CD4-positive, alpha-beta T cell treated with Interferon alpha-2 for 1 hour (primary cell): ENCODE data around the gene RAB3D.
"Not testable (repeated sequence)": the region's sequence is repeated elsewhere in the genome, so short reads cannot be mapped to it uniquely, and the experiment has no call there.

Source experiments
- DNase-seq, 2 donors: peaks; one replicate each; pipeline ENCODE4 v3.0.0-alpha.2; 2020 to 2022

Gene RAB3D

DNA sequence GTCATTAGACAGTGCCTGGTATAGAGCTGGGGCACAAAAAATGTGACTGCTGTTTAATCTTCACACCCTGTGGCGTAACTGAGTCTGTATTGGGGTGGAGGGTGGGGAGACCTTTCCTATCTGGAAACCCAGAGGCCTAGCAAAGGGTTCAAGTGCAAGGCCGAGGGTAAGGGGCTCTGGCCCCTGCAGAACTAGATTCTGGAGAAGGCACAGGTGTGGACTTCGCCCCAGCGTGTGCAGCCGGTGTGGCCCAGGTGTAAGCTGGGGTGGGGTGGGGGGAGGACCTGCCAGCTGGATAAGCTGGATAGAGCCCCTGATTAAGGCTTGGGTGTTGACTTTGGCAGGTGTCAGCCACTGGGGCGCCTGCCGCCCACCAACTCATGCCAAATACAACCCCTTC, 1.3 kb downstream of the RAB3D start:
- DNase-seq: no peak

DNA sequence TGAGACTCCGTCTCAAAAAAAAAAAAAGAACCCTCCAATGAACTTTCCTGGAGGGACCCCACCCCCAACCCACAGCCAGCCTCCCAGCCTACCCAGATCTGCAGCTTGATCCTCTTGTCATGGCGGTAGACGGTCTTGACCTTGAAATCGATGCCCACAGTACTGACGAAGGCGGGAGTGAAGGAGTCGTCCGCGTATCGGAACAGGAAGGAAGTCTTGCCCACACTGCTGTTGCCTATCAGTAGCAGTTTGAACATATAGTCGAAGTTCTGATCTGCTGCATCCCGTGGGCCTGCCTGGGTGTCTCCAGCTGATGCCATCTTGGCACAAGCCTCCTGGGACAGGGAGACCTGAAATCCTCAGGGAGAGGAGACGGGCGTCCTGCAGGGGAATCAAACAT, 2.4 kb downstream of the RAB3D start:
- peak in 1 of 2 donors; percentile 19 for DNase-seq

DNA sequence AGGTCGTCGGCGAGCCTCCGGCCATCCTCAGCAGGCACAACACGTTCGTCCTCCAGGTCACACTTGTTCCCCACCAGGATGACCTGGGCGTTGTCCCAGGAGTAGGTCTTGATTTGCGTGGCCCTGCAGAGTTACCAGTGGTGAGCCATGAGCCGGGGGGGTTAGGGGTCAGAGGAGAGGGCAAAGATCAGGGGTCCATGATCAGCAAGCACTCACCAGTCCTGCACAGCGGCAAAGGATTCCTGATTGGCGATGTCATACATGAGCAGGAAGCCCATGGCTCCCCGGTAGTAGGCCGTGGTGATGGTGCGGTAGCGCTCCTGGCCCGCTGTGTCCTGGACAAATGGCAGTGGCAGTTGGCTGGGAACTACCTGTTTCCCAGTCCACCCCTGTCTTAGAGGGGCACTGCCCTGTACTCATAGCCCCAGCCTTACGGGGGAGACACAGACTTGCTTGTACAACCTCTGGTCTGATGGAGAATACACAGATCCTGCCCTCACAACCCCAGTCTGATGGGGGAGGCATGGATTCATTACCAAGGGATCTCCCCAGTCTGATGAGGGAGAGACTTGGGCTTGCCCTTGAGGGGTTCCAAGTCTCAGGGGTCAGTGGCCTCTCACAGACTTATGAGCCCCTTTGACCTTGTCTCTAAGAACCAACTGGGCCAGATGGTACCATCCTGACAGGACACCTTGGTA, 3.9 kb downstream of the RAB3D start:
- no peak for DNase-seq

DNA sequence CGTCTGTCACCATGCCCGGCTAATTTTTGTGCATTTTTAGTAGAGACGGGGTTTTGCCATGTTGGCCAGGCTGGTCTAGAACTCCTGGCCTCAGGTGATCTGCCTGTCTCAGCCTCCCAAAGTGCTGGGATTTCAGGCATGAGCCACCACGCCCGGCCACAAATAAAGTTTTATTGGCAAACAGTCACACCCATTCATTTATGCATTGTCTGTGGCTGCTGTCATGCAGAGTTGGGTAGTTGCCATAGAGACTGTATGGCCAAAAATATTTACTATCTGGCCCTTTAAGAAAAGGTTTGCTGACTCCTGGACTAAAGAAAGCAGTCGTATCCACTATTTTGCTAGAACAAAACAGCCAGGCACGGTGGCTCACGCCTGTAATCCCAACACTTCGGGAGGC, 5.6 kb downstream of the RAB3D start:
- not testable (repeated sequence) for DNase-seq

DNA sequence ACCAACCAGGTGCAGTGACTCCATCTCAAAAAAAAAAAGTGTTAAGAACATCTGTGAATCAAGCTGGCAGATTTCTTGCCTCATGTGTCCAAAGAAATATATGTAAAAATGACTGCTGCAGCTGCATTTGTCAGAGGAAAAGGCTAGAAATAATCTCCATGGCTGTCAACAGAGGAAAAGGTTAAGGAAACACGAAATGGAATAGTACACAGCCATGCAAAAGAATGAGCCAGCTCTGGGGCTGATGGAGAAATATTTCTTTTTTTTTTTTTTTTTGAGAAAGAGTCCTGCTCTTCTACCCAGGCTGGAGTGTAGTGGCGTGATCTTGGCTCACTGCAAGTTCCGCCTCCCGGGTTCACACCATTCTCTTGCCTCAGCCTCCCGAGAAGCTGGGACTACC, 6.6 kb downstream of the RAB3D start:
- no peak for DNase-seq

DNA sequence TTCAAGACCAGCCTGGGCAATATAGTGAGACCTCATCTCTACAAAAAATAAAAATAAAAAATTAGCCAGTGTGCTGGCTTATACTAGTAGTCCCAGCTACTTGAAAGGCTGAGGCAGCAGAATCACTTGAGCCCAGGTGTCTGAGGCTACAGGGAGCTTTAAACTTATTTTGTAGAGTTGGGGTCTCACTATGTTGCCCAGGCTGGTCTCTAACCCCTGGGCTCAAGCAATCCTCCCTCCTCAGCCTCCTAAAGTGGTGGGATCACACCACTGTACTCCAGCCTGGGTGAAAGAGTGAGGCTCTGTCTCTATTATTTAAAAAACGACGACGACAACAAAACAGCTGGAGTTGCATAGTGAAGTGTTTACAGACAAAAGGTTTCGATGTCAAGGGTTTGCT, 8.0 kb downstream of the RAB3D start:
- no peak for DNase-seq

DNA sequence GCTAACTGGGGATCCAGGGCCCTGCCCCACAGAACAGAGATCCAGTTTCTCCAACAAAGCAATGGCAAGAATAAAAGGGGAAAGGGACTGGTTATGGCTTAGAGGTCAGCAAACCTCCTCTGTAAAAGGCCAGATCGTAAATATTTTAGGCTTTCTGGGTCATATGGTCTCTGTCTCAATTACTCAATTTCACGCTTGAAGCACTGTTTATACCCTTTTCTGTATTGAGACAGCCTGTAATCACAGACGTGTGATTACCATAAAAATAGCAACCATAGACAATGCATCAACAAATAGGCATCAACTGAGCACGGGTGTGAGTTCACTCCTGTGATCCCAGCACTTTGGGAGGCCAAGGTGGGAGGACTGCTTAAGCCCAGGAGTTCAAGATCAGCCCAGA, 9.3 kb downstream of the RAB3D start:
- DNase-seq: no peak

DNA sequence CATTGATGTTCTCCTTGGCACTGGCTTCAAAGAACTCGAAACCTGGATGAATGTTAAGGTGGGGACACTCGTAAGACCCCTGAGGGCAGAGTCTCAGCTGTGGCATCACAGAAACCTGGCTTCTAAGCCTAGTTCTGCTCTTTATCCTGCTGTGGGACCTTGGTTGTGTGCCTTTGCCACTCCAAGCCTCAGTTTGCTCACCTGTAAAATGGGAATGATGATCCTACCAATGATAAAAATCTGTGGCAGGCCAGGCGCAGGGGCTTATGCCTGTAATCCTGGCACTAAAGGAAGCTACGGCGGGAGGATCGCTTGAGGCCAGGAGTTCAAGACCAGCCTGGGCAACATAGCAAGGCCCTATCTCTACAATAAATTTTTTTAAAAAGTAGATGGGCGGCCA, 13.9 kb downstream of the RAB3D start:
- no peak for DNase-seq

DNA sequence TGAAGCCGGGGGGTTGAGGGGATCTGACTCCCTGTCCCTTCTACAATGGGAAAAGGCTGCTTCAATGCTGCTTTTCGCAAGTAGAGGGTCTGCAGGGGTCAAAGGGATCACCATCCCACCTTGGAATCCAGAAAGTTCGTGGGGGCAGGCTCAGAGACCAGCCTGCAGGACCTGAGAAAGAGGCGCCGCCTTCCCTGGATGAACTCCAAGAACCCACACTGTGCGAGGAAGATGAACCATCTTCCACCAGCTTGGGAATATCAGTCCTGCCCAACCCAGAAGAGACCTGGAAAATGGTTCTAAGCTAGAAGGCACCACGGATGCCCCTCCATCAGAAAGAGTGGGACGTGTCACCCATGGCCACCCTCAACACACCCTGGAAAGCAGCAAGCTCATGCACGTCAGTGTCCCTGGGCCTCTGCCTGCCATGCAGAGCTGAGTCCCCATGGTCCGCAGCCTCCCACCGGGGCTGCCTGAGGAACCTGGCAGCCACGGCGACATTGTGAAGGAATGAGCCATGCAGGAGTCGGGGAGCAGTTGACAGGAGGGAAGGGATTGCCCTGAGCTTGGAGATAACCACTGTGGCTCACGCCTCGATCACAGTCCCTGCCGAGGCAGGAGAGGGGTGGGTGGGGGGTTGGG, 14.6 kb downstream of the RAB3D start:
- DNase-seq: no peak

DNA sequence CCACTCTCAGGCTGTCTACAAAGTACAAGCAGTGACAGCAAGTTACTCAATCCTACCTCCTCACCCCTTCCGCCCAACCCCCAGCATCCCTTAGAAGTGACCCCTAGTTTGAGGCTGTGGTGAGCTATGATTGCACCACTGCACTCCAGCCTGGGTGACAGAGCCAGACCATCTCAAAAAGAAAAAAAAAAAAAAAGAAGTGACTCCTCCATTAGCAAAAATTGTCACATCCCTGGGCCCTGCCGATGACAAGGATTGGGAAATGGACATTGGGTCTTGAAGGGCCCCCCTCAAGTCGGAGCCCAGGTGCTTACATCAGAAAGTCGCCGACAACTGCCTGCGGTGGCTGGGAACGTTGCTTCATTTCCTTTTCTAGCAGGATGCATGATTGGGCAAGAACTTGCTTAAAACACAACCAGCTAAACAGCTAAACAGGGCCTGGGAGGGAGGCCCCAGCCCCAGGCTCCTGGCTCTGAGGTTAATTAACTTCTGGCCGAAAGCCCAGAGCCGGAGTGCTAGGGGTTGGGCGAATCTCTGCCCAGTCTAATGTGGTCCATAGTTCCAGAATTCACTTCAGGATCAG, 15.3 kb downstream of the RAB3D start:
- peak; percentile 34 to 70 for DNase-seq

DNA sequence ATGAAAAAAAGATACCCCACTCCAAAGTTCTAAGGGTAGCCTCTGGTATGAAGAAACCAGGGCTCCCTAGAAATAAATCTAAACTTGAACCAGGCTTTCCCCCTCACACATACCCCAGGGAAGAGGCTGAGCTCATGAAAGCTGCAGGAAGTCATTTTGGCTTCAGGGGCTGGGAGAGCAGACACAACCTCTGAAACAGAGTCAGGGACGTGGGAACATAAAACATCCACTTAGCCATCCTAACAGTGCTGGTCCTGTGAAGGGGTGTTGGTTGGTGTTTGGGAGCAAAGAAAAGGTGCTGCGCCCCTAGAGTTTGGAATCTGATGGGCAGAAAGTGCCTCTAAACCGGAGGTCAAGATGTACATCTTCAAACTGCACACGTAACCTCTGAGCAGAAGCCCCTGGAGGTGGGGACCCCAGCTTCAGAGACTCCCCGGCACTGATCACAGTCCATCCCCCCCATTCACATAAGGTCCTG, 15.8 kb downstream of the RAB3D start:
- no peak for DNase-seq

DNA sequence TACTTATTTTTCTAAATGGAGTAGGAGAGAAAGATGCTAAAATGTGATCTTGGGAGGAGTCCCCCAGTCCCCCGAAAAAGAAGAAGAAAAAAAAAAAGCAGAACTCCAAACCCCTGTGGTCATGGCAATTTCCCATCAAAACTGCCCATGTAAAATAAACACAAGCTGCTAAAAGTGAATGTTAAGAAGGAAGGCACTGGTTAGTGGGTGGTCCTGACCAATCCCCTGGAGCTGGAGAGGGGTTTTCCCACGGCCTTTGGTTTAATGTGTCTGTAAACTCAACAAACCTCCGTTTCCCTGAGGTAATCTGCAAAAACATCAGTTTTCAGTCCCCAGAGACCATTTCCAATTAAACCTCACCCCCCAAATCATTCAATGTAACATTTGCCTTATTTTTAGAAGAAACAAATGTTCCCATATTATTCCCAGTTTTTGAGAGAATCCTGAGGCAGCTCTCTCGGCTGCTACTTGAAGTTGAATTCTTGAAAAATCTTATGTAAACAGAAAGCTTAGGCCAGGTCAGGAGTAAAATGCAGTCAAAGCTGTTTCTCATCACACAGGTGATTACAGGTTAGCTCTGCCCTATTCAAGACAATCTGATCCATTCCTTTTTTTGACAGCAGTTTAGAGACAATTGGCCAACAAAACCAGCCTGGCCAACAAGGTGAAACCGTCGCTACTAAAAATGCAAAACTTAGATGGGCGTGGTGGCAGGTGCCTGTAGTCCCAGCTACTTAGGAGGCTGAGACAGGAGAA, 17.0 kb downstream of the RAB3D start:
- DNase-seq: peak in 1 of 2 donors; percentile 22

DNA sequence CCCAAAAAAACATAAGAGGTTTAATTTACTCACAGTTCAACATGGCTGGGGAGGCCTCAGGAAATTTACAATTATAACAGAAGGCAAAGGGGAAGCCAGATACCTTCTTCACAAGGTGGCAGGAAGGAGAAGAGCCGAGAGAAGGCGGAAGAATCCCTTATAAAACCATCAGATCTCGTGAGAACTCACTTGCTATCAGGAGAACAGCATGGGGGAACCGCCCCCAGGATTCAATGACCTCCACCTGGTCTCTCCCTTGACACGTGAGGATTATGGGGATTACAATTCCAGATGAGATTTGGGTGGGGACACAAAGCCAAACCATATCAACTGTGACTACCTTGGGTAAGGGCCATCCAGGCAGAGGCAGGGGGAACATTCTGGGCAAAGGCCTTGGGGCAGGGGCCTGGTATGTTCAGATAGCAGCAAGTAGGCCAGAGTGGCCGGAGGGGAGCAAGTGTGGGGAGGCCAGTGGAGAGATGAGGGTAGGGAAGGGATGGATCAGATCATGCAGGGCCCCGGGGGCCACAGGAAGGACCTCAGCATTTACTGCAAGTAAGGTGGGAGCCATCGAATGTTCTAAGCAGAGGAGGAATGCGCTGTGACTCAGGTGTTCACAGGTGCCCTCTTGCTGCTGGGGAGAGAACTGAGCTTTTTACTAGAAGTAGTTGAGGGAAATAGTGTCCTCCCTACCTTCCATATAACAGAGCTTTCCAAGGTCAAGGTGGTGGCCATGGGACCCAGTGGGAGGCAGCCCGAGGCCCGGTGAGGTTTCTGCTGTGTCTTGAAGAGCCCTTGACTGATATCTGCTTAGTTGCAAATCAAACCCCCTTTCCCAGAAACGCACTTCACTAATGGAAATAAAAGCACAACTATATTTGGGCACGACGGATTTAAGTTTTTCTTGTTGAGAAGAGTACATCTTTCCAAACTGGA, 18.0 kb downstream of the RAB3D start:
- no peak for DNase-seq

DNA sequence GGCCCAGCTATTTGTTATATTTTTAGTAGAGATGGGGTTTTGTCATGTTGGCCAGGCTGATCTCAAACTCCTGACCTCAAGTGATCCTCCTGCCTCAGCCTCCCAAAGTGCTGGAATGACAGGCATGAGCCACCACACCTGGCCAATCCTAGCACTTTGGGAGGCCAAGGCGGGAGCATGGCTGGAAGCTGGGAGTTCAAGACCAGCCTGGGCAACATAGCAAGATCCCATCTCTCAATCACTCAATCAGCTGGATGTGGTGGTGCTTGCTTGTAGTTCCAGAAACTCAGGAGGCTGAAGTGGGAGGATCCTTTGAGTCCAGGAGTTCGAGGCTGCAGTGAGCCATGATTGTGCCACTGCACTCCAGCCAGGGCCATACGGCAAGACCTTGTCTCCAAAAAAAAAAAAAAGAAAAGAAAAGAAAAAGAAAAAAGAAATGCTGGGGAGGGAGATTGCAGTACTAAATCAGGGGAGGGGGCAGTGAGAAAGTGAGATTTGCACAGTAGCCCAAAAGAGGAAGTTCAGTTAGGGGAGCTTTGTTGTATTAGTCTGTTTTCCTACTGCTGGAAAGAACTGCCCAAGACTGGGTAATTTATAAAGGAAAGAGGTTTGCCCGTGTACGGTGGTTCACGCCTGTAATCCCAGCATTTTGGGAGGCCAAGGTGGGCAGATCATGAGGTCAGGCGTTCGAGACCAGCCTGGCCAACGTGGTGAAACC, 19.0 kb downstream of the RAB3D start:
- DNase-seq: not testable (repeated sequence)

DNA sequence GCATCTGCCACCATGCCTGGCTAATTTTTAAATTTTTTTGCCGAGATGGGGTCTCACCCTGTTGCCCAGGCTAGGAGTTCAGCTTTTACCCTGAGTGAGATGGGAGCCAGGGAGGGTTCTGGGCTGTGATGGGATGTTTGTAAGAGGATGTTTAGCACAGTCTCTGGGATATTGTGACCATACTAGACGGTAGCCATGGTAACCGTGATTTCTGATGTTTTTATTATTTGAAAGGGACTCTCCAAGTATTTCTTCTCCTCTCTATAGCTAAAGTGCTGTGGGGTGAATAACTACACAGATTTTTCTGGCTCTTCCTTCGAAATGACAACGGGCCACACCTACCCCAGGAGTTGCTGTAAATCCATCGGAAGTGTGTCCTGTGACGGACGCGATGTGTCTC, 33.1 kb downstream of the RAB3D start:
- no peak for DNase-seq

DNA sequence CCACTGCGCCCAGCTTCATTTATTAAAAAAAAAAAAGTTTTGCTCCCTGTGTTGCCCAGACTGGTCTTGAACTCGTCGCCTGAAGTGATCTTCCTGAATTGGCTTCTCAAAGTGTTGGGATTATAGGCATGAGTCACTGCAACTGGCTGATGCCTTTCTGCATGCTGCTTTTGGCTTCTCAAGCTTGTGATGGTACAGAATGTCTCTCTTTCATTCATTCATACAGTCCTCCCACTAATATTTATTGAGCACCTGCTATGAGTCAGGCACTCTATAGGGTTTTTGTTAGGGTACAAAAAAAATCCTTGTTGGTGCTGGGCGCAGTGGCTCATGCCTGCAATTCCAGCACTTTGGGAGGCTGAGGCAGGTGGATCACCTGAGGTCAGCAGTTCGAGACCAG, 34.5 kb downstream of the RAB3D start:
- no peak for DNase-seq

DNA sequence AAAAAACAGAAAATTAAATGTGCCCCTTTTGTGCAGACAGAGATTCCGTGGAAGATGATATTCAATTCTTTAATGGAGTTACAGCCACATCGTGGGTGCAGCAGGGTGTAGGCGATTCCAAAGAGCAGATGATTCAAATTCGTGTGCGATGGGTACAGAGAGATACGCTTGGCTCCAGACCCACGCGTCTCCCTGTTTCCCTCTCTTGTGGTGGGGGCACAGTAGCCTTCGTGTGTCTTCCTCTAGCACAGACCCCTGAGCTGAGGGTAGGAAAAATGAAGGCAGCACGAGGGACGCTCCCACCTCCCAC, 38.7 kb downstream of the RAB3D start:
- DNase-seq: no peak

DNA sequence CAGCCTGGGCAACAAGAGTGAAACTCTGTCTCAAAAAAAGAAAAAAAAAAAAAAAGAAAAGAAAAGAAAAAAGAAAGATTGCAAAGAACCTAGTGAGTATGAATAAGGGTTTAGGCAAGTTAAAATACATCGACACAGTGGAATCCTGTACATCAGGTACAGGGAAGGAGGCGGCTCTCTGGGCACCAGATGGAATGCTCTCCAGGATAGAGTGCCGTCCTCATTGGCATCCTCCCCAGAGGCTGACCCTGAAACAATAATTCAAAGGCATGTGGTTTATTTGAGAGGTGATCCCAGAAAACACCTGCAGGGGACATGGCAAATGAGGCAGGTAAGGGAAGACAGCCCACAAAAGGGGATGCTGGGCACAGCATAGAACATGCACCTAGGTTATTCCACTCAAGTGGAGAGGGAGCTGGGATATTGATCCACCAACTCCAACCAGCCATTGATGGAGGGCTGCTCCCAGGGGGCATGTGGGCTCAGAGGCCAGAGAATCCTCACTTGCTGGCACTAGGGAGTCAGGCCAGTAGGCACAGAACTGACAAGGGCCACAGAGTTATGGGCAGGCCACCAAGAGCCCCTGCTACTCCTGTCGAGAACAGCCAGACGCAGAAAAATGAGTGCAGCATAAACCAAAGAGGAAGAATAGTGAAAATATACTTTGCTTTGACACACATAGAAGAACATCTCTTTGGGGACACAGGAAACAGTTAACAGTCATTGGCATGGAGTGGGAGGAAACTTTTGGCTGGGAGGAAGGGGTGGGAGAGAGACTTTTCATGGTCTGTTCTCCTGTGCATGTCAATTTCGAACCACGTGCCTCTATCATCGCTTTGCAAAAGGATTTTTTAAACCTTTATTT, 39.3 kb downstream of the RAB3D start:
- DNase-seq: no peak

DNA sequence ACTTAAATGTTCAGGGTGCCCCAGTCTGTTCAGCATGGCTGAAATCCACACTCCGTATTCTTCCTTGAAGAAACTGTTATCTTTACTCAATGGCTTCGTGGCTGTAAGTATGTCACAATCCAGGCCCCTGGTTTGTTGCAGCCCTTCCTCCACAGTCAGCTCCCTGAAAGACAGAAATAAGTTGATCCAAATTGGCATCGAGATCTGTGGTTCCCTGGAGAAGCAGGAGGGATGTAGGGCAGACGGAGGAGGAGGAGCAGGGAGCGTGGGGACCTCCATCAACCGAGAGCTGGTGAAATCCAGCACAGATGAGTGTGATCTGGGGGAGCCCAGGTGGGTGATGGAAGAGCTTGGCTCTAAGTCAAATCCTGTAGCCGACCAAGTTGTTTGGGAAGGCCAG, 43.2 kb downstream of the RAB3D start:
- no peak for DNase-seq

DNA sequence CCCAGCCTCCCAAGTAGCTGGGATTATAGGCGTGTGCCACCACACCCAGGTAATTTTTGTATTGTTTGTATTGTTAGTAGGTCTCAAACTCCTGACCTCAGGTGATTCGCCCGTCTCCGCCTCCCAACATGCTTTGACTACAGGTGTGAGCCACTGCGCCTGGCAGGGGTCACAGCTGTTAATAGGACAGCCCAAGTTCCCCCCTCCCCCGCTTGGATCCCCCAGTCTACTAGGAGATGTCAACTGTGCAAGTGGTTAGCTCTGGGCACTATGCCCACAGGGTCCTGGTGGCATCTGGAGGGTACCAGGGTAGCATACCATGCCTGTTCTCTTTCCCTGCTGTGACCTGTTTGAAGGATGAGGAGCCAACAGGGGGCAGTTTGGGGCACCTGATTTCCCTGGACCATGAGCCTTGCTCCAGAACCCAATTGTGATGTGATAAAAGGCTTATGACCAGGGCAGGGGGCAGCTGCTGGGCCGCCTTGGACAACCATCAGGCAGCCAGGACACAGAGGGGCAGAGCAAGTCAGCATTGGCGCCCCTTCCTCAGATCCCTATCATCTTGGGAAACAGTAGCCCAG, 43.7 kb downstream of the RAB3D start, which contains the start of gene TSPAN16:
Gene TSPAN16 (plus strand): TSS at position 496 of the 581 bp plus-strand sequence. CDS start 138 bp downstream, outside the sequence.
- no peak for DNase-seq
